HG03565 (cell line): Measurements from ENCODE around the gene DNAJB8.

ENCODE experiments used
- ATAC-seq: cut with Tn5 transposase; IDR thresholded peaks from one replicate; pipeline ENCODE4 v1.9.1; 2021; ENCODE audit warnings: mild to moderate bottlenecking, moderate library complexity; ENCODE audit not compliant: unreplicated experiment

Gene DNAJB8

DNA sequence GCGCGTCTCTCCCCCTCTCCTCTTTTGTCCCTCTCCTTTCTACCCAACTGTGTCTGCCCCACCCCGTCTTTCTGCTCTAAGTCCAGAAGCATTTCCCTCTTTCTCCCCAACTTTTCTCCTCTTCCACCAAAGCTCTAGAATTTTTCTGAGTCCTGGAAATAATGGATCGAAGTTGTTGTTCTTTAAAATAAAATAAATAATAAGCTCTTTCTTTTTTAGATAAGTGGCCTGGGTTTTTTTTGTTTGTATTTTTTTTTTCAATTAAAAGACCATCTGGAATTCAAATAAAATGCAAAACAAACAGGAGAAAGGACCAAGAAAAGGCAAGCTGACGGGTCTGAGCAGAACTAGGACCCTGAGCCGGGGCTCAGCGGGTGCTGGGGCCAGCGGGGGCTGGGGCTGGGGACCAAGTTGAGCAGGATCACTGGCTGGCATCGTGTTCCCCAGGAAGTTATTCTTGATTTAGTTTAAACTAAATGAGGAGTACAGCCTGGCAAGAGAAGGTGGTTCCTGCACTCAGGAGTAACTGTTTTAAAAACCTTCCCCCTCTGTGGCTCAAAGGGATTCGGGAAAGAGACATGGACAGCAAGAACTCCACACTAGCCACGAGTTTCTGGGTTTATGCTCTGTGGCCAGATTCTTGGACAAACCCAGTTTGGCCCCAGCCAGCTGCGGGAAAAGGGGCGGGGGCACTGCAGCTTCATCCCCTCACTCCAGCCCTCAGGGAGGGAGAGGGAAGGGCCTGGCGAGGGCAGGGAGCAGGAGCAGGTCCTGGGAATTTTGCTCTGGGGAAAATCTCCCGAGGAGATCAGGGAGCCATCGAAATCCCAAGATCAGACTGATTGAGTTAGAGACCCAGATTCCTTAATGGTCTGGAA is 18.0 kb upstream of the DNAJB8 start:
- ATAC-seq, result no peak

DNA sequence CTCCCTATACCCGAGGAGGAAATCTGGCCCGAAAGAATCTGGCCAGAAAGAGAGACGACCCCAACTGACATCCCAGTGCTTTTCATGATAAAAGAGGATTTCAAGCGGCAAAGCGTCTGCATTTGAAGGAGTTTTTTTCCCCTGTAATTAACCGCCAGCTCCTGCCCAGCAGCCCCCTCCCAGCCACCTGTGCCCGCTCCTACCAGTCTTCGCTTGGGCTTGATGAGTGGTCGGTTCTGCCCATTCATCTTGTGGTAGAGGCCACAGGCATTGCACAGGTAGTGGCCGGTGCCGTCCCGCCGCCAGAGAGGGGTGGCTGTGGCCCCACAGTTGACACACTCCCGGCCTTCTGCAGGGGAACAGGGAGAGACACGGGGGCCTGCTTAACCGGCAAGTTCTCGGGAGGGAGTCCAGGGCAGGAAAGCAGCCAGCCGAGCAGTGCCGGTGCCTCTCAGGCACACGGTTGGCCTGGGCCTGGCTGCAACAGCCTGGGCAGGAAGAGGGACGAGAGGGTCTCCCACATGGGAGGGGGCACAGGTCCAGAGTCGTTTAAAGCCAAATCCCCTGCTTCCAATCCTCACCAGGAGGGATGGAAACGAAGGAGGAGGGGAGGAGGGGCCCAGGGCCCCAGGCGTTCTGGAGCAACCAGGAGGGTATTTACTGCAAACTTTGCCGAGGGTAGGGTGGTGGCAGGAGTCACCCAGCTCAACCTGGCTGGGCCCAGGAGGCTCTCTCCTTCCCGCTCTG is 17.1 kb upstream of the DNAJB8 start:
- no peak for ATAC-seq

DNA sequence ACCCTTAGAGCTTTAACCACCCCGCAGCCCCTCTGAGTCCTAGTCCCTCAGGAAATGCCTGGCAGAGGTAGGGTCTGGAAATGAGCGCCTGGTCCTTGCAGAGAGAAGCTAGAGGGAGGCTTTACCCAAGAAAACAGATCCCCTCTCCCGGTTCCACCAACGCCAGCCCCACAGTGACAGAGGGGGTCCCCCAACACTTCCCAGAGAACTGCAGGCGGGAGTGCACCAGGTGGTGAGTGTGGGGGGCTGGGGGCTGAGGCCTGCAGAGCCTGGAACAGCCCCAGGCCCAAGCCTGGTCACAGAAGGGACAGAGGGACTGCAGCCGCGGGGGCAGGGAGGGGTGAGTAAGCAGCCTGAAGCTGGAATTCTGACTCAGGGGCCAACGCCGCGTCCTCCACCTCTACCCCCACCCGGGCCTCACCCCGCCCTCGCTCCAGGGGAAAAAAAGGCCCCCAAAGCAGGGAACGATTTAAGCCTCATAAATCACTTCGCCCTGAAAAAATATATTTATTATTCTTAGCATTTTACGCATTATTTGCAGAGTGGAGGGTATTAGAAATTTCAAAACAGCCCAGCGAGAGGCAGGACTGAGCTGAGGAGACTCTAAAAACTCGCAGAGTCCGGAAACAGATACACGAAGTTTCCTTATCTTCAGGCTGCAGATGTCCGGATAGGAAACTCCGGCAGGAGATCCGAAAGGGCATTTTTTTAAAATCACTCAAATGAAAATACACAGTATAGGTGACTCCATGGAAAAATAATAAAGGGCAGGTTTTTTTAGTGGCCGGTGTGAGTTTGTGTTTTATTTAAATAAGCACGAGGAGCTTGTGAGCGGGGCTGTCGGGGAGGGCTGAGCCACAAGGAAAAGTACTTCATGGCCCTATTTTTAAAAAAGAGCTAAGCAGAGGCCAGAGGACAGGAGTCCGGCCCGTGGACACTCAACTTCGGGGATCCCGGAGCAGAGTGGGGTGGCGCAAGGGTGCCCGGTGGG is 16.3 kb upstream of the DNAJB8 start:
- no peak for ATAC-seq

DNA sequence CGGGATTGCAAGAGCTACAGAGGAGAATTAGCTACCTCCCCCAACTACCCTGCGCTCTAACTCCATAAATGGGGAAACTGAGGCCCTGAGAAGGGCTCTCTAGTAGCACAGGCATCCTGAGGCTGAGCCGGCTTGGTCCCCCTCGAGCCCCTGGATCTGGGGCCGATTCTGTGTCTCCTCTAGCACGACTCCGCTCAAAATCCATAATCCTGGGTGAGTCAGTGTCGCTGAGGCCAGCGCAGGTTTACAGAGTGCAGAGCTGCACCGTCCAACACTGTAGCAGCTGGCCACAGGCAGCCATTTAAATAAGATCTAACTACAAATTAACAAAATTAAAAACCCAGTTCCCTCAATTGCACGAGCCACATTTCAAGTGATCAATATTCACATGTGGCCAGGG is 15.5 kb upstream of the DNAJB8 start:
- ATAC-seq, result no peak

DNA sequence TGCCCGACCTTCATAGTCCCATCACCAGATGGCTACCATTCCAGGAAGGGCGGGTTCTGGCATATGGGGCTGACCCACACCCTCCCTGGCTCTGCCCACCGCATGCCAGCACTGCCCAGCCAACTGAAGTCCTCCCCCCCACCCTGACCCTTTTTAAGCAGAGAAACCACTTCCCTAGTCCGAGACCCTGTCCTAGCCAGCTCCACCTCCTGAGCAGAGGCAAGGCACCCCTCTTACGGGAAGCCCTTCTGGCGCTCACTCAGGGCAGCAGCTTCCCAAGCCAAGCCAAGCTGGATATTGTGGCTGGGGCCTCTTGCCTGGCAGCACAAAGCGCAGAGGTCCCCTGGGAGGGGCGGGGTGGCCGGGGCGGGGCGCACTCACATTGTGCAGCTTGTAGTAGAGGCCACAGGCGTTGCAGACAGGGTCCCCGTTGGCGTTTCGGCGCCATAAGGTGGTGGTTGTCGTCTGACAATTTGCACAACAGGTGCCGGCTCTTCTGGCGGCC is 14.8 kb upstream of the DNAJB8 start:
- ATAC-seq, result no peak

DNA sequence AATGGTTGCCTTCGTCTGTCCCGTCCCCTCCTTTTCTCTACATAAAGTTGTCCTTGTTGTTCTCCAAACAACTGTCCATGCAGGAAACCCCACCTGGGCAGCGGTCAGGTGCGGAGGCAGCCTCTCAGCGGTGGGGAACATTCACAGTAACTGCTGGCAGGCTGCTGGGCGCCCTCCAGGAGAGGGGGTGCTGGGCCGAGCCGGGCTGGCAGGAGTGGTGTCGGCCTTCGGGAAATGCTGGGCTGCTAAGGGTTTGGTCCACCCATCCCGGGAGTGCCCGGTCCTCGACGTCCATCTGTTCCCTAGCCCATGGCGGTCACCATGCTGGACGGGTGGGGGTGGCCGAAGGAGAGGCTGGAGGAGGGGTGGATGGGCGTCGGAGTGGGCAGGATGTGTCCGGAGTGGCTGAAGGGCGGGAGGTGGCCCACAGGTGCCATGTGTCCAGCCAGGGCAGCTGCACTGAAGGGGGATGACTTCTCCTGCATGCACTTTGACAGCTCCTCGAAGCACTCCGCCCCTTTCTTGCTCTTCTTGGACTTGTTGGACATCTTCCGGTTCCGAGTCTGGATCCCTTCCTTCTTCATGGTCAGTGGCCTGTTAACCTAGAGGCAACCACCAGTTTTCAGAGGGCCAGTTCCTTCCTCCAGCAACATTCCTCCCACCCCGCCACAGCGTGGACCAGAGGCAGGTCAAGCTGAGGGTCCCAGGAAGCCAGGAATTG is 14.2 kb upstream of the DNAJB8 start:
- ATAC-seq, result no peak

DNA sequence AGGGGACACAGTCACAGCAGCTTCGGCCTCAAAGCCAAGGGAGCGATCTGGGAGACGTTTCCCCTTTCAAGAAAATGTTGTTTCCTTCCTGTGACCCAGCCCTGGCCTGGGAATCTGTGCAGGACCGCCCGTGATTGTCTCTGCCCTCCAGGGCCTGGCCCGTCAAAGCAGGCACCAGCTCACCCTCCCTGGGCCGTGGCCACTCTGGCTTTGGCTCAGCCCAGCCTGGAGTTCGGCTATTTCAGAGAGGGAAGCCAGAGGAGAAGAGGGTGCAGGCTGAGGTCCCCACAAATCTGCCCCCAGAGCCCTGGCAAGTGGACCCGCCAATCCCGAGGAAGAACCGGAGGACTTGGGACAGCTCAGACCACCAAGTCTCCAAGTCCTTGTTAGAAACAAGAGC is 13.6 kb upstream of the DNAJB8 start:
- no peak for ATAC-seq

DNA sequence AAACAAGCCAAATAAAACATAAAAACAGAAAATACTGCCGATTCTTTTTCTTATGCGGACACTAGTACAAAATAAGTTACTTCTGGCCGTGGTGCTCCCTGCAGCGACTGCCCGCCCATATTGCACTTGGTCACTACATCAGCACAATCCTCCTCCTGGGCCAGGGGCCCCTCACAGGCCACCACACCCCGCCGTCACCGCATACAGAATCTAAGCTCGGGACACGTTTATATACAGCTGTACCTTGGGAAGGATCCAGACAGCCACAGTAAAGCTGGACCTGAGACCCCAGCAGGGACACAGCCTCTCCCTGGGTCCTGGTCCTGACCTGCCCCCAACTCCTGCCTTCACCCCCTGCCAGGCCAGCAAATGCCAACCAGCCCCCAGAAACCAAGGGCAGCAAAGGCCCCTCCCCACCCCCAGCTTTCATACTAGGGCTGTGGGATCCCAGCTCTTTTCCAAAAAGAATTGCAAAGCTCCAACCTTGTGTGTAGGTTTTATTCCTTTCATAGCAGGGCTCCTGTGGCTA is 12.9 kb upstream of the DNAJB8 start:
- ATAC-seq, result no peak

DNA sequence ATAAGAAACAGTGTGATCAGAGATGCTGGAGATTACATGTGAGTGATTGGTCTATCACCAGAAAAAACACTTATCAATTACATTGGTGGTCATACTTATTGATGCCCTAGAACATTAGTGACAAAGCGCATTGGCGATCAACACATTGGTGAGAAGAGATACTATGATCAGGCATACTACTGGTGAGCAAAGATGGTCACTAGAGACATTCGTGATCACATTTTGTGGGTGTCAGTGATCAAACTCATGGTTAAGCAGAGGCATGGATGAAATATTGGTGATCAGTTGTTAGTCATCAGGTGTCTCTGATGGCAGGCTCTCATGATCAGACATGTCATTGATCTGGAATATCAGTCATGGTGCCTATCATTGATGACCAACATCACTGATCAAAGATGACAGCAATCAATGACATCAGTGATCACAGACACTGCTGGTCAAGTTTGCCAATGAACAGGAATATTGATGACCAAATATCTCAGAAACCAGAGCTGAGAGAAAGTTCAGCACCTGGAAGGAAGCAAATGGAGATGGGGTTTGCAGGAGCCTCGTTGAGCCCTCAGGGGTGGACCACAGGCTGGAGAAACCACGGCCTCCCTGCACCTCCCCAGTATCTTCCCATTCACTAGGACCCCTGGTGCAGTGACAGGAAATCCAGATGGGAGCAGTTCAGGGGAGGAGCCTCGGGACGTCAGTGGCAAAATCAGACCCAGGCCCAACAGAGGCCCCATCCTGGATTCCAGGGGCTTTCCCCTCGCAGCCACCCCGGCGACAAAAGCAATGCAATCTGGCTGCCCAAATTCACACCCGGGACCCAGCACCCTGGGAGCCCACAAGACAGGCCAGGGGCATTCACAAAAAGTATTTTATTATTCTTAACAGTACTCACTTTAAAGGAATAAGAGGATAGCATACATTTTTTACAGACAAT is 12.2 kb upstream of the DNAJB8 start:
- no peak for ATAC-seq

DNA sequence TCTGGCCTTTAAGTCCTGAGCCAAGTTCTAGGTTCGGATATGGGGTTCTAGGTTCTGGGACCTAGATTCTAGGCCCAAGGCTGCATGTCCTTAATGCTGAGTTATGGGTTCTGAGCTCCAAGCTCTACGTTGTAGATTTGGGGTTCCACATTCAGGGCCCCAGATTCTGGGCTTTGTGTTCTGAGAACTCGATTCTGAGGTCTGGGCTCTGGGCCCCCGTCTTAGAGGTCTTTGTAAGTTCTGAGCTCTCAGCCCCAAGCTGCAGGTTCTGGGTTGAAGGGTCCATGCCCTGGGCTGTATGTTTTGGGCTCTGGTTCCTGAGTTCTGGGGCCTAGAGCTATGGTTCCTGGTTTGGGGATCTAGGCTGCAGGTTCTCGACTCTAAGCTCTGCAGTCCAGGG is 10.0 kb upstream of the DNAJB8 start:
- no peak for ATAC-seq

DNA sequence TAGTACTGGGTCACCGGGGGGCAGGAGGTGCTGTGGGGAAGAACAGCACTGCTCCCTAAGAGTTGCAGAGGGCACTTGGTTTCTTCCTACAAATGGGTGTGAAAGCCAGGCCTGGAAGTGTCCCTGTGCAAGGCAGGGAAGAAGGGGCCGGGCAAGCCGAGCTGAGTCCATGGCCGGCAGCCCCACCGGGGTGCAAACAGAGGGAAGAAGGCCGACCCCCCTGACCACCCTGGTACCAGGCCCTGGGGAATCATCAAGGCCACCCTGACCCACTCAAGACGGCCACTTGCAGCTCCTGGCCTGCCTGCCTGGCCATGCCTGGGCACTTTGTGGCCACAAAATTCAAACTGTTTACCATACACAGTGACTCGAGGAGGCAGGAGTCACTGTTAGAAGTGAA is 8.7 kb upstream of the DNAJB8 start:
- no peak for ATAC-seq

DNA sequence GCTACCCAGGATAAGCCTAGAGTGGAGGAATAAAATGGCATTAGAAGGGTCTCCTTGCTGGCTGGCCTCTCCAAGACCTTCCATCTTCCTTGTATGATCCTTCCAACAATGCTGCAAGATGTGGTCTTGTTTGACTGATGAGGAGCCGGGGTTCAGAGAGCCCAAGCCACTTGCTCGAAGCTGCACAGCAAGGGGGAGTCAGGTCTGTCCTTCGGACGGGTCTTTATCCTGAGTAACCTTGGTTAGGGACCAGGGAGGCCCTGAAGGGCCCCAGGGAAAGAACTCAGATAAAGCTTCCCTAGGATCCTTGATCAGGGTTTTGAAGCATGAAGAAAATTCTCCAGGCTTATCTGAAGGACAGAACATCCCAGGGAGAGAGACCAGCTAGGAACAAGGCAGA is 7.0 kb upstream of the DNAJB8 start:
- ATAC-seq, result no peak

DNA sequence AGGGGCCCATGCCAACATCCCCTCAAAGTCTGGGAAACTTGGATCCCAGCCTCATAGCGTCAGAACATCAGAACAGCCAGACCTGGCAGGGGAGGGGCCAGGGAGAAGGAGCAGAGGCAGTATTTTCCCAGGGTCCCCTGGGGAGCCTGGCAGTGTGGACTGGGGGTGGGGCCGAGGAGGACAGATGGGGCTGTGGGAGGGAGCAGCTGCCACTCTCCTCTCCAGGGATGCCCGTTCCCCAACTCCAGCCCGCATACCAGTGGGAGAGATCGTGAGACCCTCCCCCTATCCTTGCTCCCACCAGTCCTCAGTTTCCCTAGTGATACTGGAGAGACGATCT is 6.5 kb upstream of the DNAJB8 start:
- no peak for ATAC-seq

DNA sequence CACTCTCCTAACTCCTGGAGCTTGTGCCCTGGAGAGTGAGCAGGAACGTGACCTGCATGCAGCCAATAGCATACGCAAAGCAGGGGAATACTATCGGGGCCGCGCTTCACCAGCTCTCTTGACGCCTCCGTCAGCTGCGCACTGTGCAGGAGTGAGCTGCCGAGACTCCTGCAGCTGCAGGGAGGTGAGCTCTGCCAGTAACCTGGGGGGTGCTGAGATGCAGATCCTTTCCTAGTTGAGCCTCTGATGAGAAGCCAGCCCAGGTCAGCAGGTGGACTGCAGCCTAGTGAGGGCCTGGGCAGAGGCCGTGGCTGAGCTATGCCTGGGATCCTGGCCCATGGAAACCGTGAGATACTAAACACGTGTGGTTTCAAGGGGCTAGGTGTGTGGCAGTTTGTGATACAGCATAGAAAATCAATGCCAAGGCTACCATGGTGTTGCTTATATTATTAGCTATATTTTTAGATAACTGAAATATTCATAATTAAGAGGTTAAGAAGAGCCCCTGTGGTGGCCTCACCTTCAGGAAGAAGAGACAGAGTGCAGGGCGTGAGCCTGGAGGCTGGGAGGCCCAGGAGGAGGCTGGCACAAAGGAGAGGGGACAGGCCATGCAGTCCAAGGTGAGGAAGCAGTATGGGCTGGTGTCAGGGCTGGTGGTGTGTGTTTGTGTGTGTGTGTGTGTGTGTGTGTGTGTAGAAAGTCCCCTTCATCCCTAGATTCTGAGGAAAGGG is 5.9 kb upstream of the DNAJB8 start:
- ATAC-seq, result no peak

DNA sequence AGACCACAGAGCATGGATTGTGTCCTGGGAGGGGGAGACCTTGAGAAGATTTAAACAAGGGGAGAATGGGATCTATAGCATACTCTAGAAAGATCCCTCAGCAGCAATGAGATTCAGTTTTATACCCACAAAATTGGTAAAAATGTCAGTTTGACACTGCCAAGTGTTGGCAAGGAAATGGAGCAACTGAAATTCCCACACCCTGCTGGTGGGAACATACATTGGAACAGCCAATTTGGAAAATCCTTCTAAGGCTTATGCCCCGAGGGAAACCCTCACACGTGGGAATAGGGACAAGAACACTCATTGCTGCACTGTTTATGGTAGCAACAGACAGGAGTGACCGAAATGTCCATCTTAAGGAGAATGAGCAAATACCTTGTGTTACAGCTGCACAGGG is 5.0 kb upstream of the DNAJB8 start:
- ATAC-seq, result no peak

DNA sequence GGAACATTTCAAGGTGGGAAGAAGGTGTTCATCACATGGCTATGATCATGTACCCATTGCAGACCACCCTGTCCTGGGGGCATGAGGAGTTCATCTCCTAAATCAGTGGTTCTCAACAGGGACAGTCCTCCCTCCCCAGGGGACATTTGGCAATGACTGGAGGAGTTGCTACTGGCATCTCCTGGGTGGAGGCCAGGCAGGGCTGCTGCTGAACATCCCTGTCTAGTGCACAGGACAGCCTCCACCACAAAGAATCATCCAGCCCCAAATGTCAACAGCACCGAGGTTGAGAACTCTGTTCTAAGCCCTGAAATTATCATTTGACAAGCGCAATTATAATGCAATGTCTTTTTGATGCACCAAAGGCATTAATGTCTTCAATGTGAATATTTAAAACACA is 4.4 kb upstream of the DNAJB8 start:
- no peak for ATAC-seq

DNA sequence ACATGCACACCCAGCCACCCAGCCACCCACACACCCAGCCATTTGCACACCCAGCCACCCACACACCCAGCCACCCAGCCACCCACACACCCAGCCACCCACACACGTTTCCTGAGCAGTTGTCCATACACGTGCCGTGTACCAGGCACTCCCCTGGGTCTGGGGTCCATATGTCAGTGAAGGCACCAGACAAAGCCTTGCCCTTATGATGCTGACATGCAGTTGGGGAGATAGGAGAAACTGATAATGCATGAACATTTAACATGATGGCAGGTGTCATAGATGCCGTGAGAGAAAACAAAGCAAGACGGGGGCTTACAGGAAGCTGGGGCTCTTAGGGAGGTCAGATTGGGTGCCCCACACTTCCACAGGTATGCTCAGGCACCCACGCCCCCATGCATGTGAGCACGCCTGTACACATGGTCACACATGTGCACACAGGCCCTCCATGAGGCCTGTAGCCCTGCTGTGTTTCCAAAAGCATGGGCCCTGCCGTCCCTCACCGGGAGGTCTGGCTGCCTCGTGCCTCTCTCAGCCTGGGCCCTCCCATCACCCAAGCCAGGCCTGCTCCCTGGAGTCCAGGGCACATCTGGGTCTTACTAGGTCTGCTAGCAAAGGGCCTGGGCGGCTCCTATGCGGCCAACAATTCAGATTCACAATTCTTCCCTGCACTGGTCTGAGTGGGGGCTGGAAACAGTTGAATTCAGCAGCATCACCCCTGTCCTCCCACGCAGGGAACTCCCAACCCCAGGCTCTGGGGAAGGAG is 3.6 kb upstream of the DNAJB8 start:
- no peak for ATAC-seq

DNA sequence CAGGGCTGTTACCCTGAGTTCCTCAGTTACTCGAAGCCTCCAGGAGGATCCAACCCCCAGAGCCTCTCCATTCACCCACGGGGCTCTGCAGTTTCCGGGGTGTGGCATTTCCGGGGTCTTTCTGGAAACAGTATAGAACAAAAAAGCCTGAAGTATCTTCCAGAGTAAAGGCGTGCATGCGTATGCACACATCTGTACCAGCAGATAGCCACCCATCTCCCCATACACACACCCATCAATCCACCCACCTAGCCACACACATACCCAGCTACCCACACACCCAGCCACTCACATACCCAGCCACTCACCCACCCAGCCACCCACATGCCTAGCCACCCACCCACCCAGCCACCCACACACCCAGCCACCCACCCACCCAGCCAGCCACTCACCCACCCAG is 2.9 kb upstream of the DNAJB8 start:
- ATAC-seq, result no peak
